Amniotic stem cell (primary cell): ENCODE results near the gene SAP25.
"Not testable (repeated sequence)": the region's sequence is repeated elsewhere in the genome, so short reads cannot be mapped to it uniquely, and the experiment has no call there.

ENCODE experiments used
- DNase-seq: peaks from one replicate; lab custom pipeline; 2025; lab: John Stamatoyannopoulos, UW

Gene SAP25

GRCh38 chr7:100575746-100576383, 2.2 kb upstream of the SAP25 start:
- DNase-seq = no peak

DNA sequence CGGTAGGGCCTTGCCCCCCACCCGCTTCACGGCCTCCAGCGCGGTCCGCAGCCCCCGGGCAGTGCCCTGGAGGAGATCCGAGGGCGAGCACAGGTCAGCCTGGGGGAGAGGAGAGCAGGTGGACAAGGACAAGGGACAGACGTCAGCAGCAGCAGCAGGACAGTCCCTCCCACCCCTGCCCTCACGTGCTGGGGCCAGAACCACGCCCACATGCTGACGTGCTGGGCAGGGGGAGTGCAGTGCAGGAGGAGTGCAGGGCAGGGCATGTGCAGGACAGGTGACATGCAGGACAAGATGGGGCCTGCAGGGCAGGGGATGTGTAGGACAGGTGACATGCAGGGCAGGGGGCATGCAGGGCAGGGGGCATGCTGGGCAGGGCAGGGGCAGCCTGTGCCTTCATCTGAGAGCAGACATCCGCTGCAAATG, 1.5 kb upstream of the SAP25 start:
- no peak for DNase-seq

DNA sequence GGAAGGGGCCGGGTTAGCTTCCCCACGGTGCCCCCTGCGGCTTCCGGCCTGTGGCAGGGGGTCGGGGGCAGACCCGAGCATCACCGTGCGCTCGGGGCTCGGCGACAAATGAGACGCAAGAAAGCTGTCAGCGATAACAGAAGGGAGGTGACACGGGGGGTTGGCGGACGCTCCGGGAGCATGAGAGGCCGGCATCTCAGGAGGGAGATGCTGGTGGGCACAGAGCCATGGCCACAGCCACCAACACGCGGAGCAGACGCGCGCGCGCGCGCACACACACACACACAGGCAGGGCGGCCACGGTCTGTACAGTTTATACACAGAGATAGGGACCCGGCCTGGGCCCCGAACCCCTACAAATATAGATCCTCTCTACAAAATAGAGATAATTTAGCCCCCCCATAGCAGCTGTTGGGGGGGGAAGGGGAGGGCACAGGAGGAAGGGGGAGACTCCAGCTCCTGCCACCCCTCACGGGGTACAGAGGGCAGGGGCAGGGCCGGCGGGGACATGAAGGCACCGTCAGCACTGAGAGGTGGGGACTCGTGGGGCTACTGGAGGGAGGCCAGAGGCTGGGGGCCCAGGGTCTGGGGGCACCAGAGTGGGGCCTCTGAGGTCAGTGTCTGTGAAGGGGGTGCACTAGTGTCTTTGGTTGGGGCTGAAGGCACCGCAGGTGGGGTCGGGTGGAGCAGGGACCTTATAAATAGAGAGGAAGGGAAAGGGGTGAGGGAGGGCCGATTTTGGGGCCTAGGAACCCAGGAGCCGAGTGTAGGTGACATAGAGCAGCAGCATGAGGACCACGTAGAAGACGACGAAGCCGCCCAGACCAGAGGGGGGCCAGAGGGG, 884 bp upstream of the SAP25 start:
- no peak for DNase-seq

DNA sequence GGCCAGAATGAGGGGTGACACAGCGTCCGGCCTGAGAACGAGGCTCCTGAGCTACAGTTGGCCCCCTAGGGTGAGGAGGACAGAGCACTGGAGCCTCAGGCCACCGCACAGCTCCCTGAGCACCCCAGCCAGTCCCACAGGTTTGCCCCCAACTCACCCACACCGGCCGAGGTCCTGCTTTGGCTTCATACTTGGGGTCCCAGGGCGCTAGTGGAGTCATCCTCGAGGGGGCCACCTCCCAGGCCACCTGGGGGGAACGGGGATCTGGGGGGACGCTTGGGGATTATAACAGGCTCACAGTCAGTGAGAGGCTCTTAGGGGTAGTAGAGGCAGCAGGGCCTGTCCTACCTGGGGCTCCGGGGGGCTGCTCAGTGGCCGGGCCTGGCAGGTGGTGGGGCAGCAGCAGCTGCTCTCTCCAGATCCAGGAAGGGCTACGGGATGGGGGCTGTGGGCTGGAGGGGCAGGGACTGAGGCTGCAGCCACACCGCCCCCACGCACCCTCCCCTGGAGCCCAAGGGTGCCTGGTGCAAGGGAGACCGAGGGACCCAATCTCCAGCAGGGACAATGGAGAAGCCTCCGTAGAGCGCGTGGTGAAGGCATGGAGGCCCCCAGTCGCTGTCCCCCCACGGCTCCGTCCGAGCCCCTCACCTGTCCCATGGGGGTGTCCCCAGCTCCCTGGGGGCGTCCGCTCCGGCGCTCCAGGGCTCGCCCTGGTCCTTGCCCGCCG, 588 bp downstream of the SAP25 start:
- DNase-seq = no peak

- no peak for DNase-seq
These were observed 1.3 kb downstream of the SAP25 start for GRCh38 chr7:100572281-100572948.

- DNase-seq = no peak
These were observed 1.9 kb downstream of the SAP25 start for GRCh38 chr7:100571829-100572116.

DNA sequence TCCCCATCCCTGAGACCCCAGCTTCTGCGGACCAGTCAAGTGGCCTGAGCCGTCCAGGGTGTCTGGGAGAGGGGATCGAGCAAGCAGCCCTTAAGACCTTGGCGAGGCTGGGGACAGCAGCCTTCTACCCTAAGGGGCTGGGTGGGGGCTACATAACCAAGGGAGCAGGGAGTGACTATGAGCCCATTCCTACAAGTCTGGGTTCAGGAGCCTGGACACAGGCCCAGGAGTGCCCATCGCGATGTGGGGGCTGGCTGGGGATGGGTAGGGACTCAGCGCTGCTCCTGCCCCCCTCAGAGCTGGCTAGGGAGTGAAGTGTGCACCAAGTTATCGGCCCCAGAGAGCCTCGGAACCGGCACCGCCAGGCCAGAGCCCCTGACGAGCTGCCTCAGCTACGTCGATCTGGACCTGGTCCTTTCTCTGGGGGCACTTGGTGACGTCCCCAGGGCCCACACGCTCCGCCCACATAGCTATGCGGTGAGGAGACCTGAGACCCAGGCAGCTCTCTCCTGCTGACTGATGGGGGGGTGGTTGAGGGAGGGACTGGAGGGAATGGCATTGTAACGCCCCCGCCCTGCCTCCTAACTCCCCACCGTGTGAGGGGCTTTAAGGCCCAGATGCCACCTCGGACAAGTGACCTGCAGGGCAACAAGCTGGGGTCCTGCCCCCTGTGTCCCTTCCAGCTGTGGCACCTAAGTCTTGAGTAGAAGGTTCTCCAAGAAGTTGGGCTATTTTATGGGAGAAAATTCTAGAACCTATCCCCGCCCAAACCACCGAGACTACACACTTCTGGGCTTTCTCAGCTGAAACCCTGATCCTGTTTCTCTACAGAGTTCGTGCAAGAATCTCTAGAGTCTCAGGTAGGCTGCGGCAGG, 2.5 kb downstream of the SAP25 start:
- no peak for DNase-seq

DNA sequence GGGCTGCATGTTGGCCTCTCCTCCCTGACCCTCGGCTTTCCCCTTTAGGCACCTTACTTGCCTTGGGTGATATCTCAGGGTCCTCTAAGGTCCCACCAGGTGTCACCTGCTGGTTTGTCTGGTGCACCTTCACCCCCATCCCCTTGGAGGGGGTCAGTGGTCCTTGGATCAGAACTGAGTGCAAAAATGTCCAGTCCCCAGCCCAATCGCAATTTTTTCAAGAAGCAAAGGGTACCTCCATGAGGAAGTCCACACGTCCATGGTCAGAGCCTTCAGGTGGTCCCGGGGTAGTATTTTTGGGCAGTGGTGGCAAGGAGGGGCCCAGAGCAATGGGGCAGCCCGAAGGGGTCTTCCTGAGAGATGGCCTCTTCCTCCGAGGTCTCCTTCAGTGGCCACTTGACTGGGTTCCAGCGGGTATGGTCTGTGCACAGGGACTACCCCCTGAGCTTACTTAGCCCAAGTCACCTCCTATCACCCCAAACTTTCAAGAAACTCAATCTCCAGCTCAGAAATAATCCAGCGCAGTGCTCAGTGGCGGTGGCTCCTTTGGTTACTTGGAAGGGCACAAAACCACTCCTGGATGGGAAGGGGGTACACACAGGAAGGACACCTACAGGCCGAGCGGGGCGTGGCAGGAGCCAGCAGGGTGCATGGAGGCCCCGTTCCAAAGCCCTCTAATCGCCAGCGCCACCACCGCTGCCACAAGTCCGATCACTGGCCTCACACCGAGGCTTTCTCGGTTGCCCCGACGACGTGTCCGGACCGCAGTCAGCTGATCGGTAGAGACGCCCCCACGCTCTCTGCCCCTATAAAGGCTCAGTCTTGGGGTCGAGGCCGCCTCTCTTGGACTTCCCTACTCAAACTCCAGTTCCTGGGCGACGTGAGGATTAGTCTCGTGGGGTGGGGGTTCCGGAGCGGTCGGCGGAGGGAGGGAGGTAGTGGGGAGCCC, 4.5 kb downstream of the SAP25 start:
- no peak for DNase-seq

DNA sequence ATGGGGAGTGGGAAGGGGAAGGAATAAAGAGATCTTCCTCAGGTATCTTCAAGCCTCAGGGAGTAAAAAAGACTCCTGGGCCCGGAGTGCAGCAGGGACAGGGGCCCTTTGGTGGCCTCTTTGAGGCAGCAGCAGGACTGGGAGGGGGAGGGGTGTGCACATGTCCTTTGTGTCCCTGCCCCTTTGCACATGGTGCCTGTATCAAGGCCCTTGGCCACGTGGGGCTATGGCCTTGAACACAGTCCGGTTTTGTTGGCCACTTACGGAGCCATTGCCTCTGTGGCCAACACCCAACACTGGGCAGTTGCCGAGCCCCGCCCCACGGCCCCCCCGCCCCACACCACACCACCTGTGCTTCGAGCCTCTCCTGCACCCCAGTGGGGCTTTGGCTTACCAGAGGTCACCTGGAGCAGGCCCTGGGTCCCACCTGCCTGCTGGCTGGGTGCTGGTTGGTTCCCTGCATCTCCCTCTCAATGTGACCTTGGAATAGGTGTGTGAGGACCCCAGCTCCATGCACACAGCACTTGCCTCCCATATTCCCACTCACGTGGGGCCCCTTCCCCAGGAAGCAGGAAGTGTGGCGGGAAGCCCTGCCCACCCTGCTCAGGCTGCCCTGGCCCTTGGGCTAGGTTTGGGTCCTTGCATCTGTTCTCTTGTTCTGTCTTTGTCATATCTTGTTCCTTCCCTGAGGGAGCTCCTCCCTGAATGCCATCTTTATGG, 5.4 kb downstream of the SAP25 start:
- no peak for DNase-seq

DNA sequence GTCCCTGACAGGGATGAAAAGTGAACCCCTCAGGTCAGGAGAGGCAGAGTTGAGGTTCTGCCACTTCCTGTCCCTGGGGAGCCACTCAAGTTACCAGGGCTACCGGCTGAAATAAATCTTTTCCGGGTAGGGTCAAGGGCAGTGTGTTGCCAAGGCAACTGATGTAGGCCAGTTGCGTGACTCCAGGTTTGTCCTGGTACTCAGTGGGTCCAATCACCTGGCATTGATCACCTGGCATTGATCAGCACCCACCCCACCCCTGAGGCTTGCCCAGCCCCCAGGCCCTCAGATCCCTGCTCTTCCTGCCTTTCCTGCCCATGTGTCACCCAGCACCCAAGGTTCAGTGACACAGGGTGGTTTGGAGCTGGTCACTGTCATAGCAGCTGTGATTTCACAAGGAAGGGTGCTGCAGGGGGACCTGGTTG, 5.9 kb downstream of the SAP25 start:
- no peak for DNase-seq

DNA sequence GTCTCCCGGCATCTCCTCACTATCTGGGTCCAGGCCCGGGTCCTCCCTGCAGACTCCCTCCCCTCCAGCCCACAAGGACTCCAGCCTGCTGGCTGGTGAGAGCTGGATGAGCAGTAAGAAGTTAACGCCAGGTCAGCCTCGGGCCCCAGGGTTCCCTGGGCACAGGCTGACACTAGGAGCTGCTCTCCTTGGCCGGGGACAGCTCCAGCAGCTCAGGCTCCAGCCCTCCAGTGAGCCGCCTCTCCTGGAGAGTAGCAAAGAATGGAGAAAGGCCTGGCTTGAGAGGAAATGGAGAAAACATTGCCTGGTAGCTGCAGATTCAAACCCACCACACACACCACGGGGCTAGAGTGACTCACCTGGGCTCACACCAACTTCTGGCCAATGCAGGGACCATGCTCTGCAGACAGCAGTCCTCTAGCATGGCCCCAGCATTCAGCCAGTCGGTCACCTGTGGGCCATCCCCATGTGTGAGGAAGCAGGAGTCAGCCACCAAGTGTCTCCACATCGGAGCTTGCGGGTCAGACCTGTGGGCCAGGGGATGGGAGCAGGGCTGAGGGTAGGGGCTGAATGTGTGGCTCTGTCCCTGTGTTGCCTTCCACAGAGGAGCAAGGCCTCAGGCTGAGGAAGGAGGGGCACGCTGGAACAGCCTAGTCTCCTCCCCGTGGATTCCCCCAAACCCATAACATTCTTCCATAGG, 6.5 kb downstream of the SAP25 start:
- no peak for DNase-seq

- no peak for DNase-seq
These were observed 7.6 kb downstream of the SAP25 start for GRCh38 chr7:100566018-100566531.

- no peak for DNase-seq
These were observed 8.5 kb downstream of the SAP25 start for GRCh38 chr7:100565133-100565571.

DNA sequence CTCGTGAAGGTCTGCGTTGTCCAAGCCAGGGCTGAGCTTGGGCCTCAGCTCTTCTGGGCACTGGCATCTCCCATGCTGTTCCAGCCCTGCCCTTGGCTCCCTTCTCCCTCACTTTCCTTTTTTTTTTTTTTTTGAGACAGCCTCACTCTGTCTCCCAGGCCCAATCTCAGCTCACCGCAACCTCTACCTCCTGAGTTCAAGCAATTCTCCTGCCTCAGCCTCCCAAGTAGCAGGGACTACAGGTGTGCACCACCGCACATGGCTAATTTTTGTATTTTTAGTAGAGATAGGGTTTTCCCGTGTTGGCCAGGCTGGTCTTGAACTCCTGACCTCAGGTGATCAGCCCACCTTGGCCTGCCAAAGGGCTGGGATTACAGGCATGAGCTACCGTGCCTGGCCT, 9.3 kb downstream of the SAP25 start:
- DNase-seq = not testable (repeated sequence)

DNA sequence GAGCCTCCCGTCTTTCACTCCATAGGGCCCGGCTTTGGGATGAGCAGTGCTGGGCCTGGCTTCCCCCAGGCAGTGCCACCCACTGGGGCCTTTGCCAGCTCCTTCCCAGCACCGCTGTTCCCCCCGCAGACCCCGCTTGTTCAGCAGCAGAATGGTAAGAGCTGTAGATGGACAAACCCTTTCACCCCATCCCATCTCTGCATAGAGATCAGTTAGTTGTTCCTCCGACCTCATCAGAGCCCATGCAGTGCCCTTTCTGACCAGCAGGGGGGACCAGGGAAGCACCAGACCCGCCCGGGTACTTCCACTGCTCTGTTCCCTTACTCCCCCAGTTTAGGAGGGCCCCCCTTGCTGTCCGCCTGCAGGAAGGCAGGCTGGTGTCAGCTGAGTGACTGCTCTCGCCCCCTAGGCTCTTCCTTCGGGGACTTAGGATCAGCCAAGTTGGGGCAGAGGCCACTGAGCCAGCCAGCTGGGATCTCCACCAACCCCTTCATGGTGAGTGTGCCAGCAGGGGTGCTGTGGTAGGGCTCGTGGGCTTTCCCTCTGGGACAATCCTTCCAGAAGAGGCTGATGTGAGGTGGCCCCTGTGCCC, 9.8 kb downstream of the SAP25 start:
- DNase-seq = peak; percentile 60

GRCh38 chr7:100563100-100563564, 10.6 kb downstream of the SAP25 start:
- DNase-seq = no peak

- no peak for DNase-seq
These were observed 11.3 kb downstream of the SAP25 start for GRCh38 chr7:100562195-100563099.
